Measurements from ENCODE around the gene MAML1.

Gene MAML1

DNA sequence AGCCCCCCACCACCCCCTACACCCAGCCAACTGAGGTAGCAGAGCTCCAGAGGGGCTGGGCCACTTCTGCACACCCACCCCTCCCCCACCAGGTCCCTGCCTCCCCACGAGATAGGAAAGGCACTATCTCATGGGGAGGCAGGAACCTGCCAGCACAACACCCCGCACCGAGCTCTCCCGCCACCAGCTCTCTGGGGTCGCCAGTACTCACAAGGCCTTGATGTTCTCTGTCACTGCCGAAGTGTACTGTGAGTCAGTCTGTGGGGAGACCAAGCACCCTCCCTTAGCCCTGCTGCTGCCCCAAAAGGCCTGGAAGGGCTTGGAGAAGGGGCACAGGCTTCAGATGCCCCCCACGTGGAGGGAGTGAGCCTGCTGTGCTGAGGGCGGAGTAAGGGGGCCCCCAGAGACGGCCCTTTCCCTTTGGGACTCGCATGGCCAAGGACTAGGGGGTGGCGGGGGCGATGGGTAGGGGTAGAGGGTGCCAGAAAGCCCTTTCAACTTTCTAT is 68.1 kb downstream of the MAML1 start:
- DNase-seq = no peak
- Histone ChIP-seq H3K27ac (no peak overlapping the region), H3K9me3 (ENCODE audit: severe bottlenecking) (no peaks in the 10 kb centered on the region), H3K27me3 (ENCODE audit: insufficient read depth, low read depth, severe bottlenecking) (no peaks in the 10 kb centered on the region), H3K36me3 (no peaks in the 10 kb centered on the region; the same call in 1 of the 2 replicates), H3K4me3 (ENCODE audit: low read depth, low read length) (no peak overlapping the region)
- TF ChIP-seq, protein P1, sequence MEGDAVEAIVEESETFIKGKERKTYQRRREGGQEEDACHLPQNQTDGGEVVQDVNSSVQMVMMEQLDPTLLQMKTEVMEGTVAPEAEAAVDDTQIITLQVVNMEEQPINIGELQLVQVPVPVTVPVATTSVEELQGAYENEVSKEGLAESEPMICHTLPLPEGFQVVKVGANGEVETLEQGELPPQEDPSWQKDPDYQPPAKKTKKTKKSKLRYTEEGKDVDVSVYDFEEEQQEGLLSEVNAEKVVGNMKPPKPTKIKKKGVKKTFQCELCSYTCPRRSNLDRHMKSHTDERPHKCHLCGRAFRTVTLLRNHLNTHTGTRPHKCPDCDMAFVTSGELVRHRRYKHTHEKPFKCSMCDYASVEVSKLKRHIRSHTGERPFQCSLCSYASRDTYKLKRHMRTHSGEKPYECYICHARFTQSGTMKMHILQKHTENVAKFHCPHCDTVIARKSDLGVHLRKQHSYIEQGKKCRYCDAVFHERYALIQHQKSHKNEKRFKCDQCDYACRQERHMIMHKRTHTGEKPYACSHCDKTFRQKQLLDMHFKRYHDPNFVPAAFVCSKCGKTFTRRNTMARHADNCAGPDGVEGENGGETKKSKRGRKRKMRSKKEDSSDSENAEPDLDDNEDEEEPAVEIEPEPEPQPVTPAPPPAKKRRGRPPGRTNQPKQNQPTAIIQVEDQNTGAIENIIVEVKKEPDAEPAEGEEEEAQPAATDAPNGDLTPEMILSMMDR (IDR thresholded peaks at IDR 0.05; ENCODE audit: low read depth, low read length) = no peak

DNA sequence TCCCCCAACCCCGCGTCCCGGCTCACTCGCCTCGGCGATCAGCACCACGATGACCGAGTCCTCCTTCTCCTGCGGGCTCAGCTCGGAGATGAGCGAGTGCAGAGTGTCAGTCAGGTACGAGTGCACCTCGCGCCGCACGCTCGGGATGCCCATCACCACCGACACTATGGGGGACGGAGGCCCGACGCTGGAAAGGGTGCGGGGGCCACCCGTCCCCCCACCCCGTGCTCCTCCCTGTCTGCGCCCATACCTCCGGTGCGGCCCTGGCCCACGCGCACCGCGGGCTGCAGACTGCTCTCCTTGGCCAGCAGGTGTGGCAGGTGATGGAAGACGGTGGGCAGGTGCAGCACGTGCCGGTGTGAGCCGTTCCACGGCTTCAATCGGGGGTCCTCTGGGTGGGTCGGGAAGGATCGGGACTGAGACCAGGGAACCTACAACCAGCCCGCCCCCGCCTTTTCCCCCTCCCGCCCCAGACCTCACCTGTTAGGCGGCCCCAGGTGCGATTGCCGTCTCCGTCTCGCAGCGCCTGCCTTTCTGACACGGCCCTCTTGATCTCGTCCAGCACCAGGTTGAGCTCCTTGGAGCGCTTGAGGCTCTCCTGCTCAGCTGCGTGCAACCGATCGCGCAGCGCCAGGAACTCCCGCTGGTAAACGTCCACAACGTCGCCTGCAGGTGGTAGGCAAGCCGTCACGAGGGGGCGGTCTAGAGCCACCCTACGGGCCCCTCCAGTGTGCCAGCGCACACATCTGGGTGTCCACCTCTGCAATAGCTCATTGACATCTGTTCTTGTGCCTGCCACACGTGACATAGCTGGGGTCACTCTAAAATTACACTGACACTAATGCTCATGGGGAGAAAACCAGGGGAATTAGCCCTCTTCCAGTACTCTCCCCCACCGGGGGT is 68.9 kb downstream of the MAML1 start:
- no peak overlapping the region for H3K27ac ChIP-seq
- DNase-seq = no peak
- no peaks in the 10 kb centered on the region for H3K27me3 ChIP-seq (ENCODE audit: insufficient read depth, low read depth, severe bottlenecking)
- H3K9me3 ChIP-seq (ENCODE audit: severe bottlenecking) = no peaks in the 10 kb centered on the region
- H3K4me3 ChIP-seq (ENCODE audit: low read depth, low read length) = no peak overlapping the region
- TF ChIP-seq, protein P1 (IDR thresholded peaks at IDR 0.05; ENCODE audit: low read depth, low read length) = 0 out of 2 replicates have a peak, but pooled peaks have one; percentile 24
- H3K36me3 ChIP-seq = no peaks in the 10 kb centered on the region; the same call in 1 of the 2 replicates

DNA sequence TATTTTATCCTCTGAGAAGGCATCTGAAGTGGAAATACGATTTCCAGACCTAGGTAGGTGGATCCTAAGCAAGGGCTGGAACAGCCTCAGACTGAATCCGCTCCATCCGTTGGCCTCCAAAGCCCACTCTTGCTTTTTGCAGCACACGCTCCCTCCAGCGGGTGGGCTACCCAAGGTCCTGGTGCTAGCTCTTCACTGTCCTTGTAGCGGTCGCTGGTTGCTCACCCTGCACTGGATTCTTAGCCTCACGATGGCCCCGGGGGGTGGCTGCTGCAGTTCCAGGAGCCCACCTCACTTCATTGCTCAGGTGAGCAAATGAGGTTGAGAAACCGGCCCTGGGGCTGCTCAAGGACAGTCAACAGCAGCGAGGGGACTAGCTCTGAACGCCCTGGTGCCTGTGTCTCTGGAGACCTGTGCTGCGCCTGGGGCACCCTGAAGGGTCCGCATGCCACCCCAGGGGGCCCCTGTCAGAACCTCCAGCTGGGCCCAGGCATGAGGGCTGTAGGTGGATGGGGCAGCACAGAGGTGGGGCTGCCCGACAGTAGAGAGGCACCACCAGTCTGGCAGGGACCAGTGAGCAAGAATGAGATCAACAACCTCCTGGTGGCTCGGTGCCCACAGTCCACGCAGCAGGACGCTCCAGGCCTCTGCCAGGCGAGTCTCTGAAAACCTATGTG is 69.7 kb downstream of the MAML1 start:
- Histone ChIP-seq H3K27me3 (ENCODE audit: insufficient read depth, low read depth, severe bottlenecking) (no peaks in the 10 kb centered on the region), H3K36me3 (no peaks in the 10 kb centered on the region; the same call in 1 of the 2 replicates), H3K27ac (no peak overlapping the region), H3K4me3 (ENCODE audit: low read depth, low read length) (no peak overlapping the region), H3K9me3 (ENCODE audit: severe bottlenecking) (no peaks in the 10 kb centered on the region)
- DNase-seq = no peak
- TF ChIP-seq, protein P1 (IDR thresholded peaks at IDR 0.05; ENCODE audit: low read depth, low read length) = no peak

DNA sequence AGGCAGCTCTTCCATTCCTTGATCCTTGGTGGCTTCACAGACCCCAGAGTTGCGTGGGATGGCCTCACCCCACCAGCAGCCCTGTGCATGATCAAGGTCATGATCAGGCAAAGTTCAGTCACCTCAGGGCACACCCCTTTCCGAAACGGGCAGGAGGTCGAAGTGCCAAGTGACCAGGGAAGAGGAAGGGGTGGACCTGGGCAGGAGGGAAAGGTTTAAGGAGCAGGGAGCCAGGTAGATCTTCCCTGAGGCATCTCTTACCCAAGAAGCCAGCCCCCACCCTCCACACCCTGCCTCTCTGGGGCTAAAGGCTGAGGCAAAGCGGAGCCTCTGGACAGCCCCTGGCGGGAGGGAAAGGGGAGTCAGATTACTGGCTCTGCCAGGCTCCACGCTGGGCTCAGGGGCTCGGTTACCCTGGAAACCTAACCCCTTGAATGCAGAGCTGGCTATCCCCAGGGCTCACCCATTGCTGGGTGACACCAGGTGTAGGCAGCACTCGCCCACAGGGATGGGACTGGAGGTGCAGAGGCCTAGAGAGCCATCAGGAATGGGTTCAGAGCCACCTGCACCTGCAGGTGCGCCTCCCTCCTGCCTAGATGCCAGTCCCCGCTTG is 70.4 kb downstream of the MAML1 start:
- no peaks in the 10 kb centered on the region for H3K27me3 ChIP-seq (ENCODE audit: insufficient read depth, low read depth, severe bottlenecking)
- no peak for DNase-seq
- no peak overlapping the region for H3K4me3 ChIP-seq (ENCODE audit: low read depth, low read length)
- H3K27ac ChIP-seq = no peak overlapping the region
- no peaks in the 10 kb centered on the region for H3K36me3 ChIP-seq
- H3K9me3 ChIP-seq (ENCODE audit: severe bottlenecking) = no peaks in the 10 kb centered on the region
- TF ChIP-seq, protein P1 (IDR thresholded peaks at IDR 0.05; ENCODE audit: low read depth, low read length) = no peak

DNA sequence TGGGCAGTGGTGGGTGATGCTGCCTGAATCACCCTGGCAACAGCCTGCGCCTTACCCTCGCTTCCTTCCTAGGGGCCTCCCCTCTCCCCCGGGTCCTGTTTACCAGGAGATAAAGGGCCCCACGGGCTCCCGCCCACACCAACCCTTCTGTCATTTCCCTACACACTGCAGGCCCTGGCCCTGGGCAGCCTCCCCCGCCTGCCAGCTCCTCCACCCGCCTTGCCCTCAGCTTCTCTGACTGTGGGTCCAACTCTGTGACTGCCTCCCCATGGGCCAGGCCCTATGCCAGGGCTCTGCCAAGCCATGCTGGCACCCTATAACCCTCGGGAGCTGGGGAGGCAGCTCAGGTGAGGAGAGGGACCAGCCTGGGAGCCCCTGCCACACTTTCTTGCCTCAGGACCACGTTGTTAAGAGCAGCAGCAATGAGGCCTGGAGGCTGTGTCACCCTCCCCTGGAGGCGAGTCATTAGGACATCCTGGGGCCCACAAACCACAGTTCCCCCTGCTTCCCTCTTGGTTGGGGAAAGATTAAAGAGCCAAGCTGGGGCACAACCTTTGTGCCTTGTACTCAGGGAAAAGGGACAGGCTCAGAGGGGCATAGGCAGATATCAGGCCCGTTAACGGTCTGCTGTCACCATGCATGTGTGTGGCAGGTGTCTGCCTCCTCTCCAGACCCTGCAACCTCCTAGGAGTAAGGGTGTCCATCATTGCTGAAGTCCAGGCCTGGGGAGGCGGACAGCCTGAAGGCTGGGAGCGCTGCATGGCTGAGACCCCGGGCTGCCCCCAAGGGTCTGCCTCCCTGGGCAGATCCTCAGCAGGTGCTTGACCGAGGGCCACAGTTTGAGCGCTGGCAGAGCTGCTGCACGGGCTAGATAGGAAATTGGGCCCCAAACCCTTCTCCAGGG is 71.3 kb downstream of the MAML1 start:
- Histone ChIP-seq H3K9me3 (ENCODE audit: severe bottlenecking) (no peaks in the 10 kb centered on the region), H3K36me3 (no peaks in the 10 kb centered on the region), H3K4me3 (ENCODE audit: low read depth, low read length) (no peak overlapping the region), H3K27ac (no peak overlapping the region), H3K27me3 (ENCODE audit: insufficient read depth, low read depth, severe bottlenecking) (no peaks in the 10 kb centered on the region)
- TF ChIP-seq, protein P1 (IDR thresholded peaks at IDR 0.05; ENCODE audit: low read depth, low read length) = no peak
- no peak for DNase-seq

All from WERI-Rb-1 (cell line).